Activated naive CD8-positive, alpha-beta T cell treated with anti-CD3 and anti-CD28 coated beads, Interleukin-2, amount 50 U/mL, for 24 hours (primary cell): ENCODE results near the gene OGG1.

Experiments
- ATAC-seq: fragments of 150-1000 bp; cut with Tn5 transposase; one replicate; pipeline ENCODE4 v1.10.0; 2021
- DNase-seq: peaks from one replicate; pipeline ENCODE4 v3.0.0; 2021
- H3K27ac Mint-ChIP-seq: one replicate; pipeline ENCODE4 v1.8.0; 2021; ENCODE audit warnings: mild to moderate bottlenecking, mixed read lengths
- H3K27me3 Mint-ChIP-seq: one replicate; pipeline ENCODE4 v1.8.0; 2021; ENCODE audit warnings: mixed read lengths
- H3K36me3 Mint-ChIP-seq: one replicate; pipeline ENCODE4 v1.8.0; 2021; ENCODE audit warnings: low read depth, mixed read lengths
- H3K4me1 Mint-ChIP-seq: one replicate; pipeline ENCODE4 v1.8.0; 2021; ENCODE audit warnings: mixed read lengths
- H3K4me3 Mint-ChIP-seq: one replicate; pipeline ENCODE4 v1.8.0; 2021; ENCODE audit warnings: mild to moderate bottlenecking, moderate library complexity, mixed read lengths
- H3K9me3 Mint-ChIP-seq: one replicate; pipeline ENCODE4 v1.8.0; 2021; ENCODE audit warnings: mixed read lengths

Gene OGG1

GRCh38 chr3:9717563-9717962, 32.2 kb upstream of the OGG1 start:
- H3K4me1 Mint-ChIP-seq, result no peaks in the 10 kb centered on the region
- no peak overlapping the region for H3K27ac Mint-ChIP-seq
- no peaks in the 10 kb centered on the region for H3K36me3 Mint-ChIP-seq
- no peaks in the 10 kb centered on the region for H3K9me3 Mint-ChIP-seq
- ATAC-seq (no peak), DNase-seq (no peak)
- H3K27me3 Mint-ChIP-seq, result peaks cover 2% of the 10 kb centered on the region
- H3K4me3 Mint-ChIP-seq, result no peak overlapping the region

DNA sequence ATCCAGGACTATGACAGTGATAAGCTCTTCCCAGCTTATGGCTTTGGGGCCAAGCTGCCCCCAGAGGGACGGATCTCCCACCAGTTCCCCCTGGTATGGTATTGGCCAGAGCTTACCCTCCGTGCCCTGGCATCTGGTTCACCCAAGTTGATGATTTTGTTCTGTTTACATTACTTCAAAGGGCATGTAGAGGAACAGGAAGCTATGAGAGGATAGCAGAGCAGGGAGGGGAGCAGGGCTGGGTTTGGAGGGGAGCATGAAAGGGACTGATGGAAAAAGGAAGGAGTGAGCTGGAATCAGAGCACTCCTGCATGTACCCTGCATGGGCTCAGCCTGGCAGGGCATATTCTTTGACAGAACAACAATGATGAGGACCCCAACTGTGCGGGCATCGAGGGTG, 31.6 kb upstream of the OGG1 start:
- H3K9me3 Mint-ChIP-seq, result no peaks in the 10 kb centered on the region
- H3K4me1 Mint-ChIP-seq, result no peaks in the 10 kb centered on the region
- ATAC-seq, result no peak
- H3K4me3 Mint-ChIP-seq, result no peak overlapping the region
- no peak for DNase-seq
- H3K27ac Mint-ChIP-seq, result no peak overlapping the region
- H3K27me3 Mint-ChIP-seq, result peaks cover 2% of the 10 kb centered on the region
- no peaks in the 10 kb centered on the region for H3K36me3 Mint-ChIP-seq

DNA sequence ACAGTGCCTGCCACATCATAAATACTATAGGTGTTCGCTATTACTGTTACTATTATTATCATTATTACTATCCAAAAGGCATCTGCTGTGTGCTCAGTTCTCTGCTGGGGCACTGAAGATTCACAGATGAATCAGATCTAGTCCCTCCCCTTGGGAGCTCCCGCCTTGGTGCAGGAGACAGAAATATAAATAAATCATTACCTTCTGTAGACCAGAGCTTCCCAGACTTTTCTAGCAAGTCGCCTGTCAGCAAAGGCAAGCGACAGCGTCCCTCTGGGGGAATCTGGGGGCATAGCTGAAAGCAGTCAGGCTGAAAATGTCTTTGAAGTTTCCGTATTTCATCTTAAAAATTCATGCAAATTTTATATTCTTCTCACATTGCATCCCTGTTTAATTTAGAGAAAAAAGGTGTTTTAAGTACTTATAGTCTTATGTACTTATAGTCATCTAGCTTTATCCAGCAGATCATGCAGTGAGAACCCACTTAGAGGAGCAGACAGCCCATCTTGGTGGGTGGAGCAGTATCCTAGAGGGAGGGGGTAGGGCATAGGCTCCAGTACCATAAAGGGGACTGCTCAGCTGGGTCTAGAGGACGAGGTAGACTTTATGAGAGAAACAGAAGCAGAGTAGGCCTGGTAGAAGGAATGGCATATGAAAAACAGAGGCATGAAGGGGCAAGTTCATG, 28.6 kb upstream of the OGG1 start:
- ATAC-seq (no peak), DNase-seq (no peak)
- no peak overlapping the region for H3K27ac Mint-ChIP-seq

GRCh38 chr3:9721700-9722060, 28.1 kb upstream of the OGG1 start:
- ATAC-seq (no peak), DNase-seq (no peak)
- no peak overlapping the region for H3K27ac Mint-ChIP-seq
- no peaks in the 10 kb centered on the region for H3K27me3 Mint-ChIP-seq
- no peaks in the 10 kb centered on the region for H3K36me3 Mint-ChIP-seq
- no peak overlapping the region for H3K4me3 Mint-ChIP-seq
- H3K9me3 Mint-ChIP-seq, result no peaks in the 10 kb centered on the region
- peaks cover 2% of the 10 kb centered on the region for H3K4me1 Mint-ChIP-seq

More for the DNA sequence above, 28.6 kb upstream of the OGG1 start:
- H3K4me3 Mint-ChIP-seq, result no peak overlapping the region
- no peaks in the 10 kb centered on the region for H3K36me3 Mint-ChIP-seq
- H3K4me1 Mint-ChIP-seq, result no peaks in the 10 kb centered on the region
- no peaks in the 10 kb centered on the region for H3K27me3 Mint-ChIP-seq
- no peaks in the 10 kb centered on the region for H3K9me3 Mint-ChIP-seq

GRCh38 chr3:9725775-9726515, 23.8 kb upstream of the OGG1 start:
- H3K4me1 Mint-ChIP-seq, result peaks cover 34% of the 10 kb centered on the region

DNA sequence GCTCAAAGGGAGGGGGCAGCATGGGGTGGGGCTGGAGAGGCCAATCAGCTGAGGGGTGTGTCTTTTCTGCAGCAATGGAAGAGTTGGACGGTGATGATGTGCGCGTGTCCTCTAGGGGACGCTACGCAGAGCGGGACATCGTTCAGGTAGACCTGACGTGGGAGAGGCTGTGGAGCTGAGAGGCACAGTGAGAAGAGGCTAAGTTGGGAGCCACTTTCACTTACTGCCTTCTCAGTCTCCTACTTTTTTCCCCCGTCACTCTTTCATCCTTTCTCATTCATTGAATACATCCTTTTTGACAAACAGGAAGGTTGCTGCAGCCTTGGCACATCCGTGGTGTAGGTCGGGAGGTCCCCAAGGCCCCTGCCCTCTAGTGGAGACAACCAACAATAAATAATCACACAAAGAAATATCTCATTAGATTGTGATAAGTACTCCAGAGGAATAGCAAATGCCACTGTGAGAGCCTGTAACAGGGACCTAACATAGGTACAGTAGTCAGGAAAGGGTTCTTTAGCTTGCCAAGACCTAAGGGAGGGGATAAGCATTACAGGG, 22.6 kb upstream of the OGG1 start:
- Mint-ChIP-seq H3K4me3 (peak overlapping the region; percentile 63), H3K4me1 (peaks cover 35% of the 10 kb centered on the region), H3K27me3 (no peaks in the 10 kb centered on the region), H3K9me3 (no peaks in the 10 kb centered on the region), H3K27ac (peak overlapping the region; percentile 44), H3K36me3 (no peaks in the 10 kb centered on the region)
- peak; percentile 27 for ATAC-seq
- DNase-seq, result peak; percentile 55

More at GRCh38 chr3:9725775-9726515, 23.8 kb upstream of the OGG1 start:
- no peak overlapping the region for H3K4me3 Mint-ChIP-seq
- H3K9me3 Mint-ChIP-seq, result no peaks in the 10 kb centered on the region
- ATAC-seq, result no peak
- no peaks in the 10 kb centered on the region for H3K27me3 Mint-ChIP-seq
- H3K27ac Mint-ChIP-seq, result no peak overlapping the region
- no peak for DNase-seq
- no peaks in the 10 kb centered on the region for H3K36me3 Mint-ChIP-seq

DNA sequence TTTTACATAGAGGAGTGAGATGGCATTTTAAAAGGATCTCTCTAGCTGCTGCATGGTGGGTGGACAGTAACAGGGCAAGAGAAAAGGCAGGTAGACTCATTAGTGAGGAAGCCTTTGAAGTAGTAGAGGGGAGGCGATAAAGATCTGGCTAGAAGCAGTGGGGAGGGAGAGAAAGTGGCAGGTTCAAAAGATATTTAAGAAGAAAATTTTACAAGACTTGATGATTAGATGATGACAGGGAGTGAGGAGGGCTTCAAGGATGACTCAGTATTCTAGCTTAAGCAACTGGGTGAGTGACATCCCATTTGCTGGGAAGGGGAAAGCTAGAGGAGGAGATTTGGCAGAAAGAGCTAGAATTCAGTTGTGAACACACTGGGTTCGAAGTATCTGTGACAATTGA, 22.0 kb upstream of the OGG1 start:
- Mint-ChIP-seq H3K27ac (peak overlapping the region; percentile 3), H3K9me3 (no peaks in the 10 kb centered on the region), H3K4me1 (peaks cover 40% of the 10 kb centered on the region), H3K4me3 (no peak overlapping the region), H3K27me3 (no peaks in the 10 kb centered on the region), H3K36me3 (no peaks in the 10 kb centered on the region)
- DNase-seq (no peak), ATAC-seq (no peak)

- ATAC-seq (no peak), DNase-seq (no peak)
- H3K36me3 Mint-ChIP-seq, result peaks cover 3% of the 10 kb centered on the region
- H3K4me3 Mint-ChIP-seq, result no peak overlapping the region
- H3K9me3 Mint-ChIP-seq, result no peaks in the 10 kb centered on the region
- no peaks in the 10 kb centered on the region for H3K27me3 Mint-ChIP-seq
- peaks cover 56% of the 10 kb centered on the region for H3K4me1 Mint-ChIP-seq
- H3K27ac Mint-ChIP-seq, result no peak overlapping the region
These were observed 20.3 kb upstream of the OGG1 start for GRCh38 chr3:9729419-9729818.

- Mint-ChIP-seq H3K9me3 (no peaks in the 10 kb centered on the region), H3K4me1 (peaks cover 68% of the 10 kb centered on the region), H3K27ac (peak overlapping the region; percentile 94), H3K36me3 (peaks cover 14% of the 10 kb centered on the region), H3K4me3 (peak overlapping the region; percentile 89), H3K27me3 (no peaks in the 10 kb centered on the region)
- ATAC-seq (peak; percentile 29), DNase-seq (no peak)
These were observed 19.0 kb upstream of the OGG1 start for GRCh38 chr3:9730657-9731205.

GRCh38 chr3:9731206-9732079, 18.3 kb upstream of the OGG1 start, which contains the start of gene BRPF1:
Gene BRPF1, plus strand, starts transcription at chr3:9731735. Its CDS starts 2,406 bp downstream, at chr3:9734141.
- Mint-ChIP-seq H3K4me3 (peak within 1 kb of the TSS; percentile 89), H3K9me3 (no peaks in the 10 kb centered on the region), H3K27me3 (no peaks in the 10 kb centered on the region), H3K36me3 (peaks cover 17% of the 10 kb centered on the region), H3K27ac (peak within 1 kb of the TSS; percentile 94), H3K4me1 (peaks cover 73% of the 10 kb centered on the region)
- peak; percentile 99 for DNase-seq
- peak; percentile 98 for ATAC-seq

DNA sequence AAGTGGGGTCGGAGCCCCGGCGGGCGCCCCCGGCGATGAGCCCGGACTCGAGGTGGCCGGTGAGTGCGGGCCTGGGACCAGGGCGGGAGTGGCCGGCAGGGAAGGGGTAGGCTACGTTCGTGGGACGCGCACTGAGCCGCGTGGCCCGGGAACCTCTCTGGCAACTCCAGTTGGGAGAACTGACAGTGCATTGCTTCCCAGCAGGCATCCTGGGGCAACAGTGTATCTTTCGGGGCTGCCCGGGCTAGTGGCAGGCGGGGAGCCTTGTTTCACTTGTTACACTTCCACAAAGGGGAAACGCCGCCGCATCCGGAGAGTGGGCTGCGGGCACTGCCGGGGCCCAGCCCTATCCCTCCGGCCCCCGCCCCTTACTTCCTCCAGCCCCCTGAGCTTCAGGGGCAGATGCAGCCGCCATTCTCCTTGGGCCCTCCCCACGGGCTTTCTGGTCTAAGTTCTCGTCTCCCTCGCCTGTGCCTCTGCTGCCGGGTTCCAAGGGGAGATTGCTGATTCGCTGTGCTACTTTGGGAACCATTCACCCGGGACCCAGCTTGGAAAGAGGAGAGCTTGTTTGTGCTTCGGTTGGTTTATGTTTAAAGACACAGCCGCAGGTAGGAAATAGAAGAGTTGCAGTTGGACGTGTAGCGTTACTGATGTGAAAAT, 17.5 kb upstream of the OGG1 start:
- H3K4me1 Mint-ChIP-seq, result peaks cover 72% of the 10 kb centered on the region
- peaks cover 23% of the 10 kb centered on the region for H3K36me3 Mint-ChIP-seq
- peak overlapping the region; percentile 76 for H3K27ac Mint-ChIP-seq
- H3K9me3 Mint-ChIP-seq, result no peaks in the 10 kb centered on the region
- no peak for ATAC-seq
- peak overlapping the region; percentile 89 for H3K4me3 Mint-ChIP-seq
- DNase-seq, result peak; percentile 58
- no peaks in the 10 kb centered on the region for H3K27me3 Mint-ChIP-seq

DNA sequence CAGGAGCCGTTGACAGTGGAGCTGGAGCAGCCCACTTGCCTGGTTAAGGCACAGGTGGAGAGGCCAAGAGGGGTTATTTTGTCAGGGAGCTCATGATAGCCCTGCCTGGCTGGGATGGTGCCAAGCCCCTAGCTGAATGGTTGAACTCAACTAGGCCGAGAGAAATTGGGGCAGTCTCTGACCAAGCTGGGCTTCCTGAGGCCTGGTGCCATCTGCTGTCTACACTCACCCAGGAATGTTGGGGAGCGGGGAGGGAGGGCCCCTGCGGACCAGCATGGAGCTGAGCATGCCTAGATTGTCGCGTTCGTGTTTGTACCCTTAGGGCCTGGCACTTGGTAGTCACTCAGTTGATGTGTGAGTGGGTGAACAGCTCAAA, 17.0 kb upstream of the OGG1 start:
- no peak for ATAC-seq
- Mint-ChIP-seq H3K27ac (peak overlapping the region; percentile 76), H3K4me3 (peak overlapping the region; percentile 89), H3K4me1 (peaks cover 67% of the 10 kb centered on the region), H3K9me3 (no peaks in the 10 kb centered on the region), H3K27me3 (no peaks in the 10 kb centered on the region), H3K36me3 (peaks cover 23% of the 10 kb centered on the region)
- no peak for DNase-seq

- DNase-seq, result no peak
- H3K27ac Mint-ChIP-seq, result peak overlapping the region; percentile 14
- peaks cover 46% of the 10 kb centered on the region for H3K36me3 Mint-ChIP-seq
- H3K9me3 Mint-ChIP-seq, result no peaks in the 10 kb centered on the region
- H3K4me1 Mint-ChIP-seq, result peaks cover 45% of the 10 kb centered on the region
- peak; percentile 67 for ATAC-seq
- H3K27me3 Mint-ChIP-seq, result no peaks in the 10 kb centered on the region
- no peak overlapping the region for H3K4me3 Mint-ChIP-seq
These were observed 12.9 kb upstream of the OGG1 start for GRCh38 chr3:9736831-9737230.

DNA sequence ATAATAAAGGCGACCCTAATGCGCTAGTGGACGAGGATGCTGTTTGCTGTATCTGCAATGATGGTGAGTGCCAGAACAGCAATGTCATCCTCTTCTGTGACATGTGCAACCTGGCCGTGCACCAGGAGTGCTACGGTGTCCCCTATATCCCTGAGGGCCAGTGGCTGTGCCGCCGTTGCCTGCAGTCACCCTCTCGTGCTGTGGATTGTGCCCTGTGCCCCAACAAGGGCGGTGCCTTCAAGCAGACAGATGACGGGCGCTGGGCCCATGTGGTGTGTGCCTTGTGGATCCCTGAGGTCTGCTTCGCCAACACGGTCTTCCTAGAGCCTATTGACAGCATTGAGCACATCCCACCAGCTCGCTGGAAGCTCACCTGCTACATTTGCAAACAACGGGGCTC, 10.6 kb upstream of the OGG1 start:
- Mint-ChIP-seq H3K27ac (no peak overlapping the region), H3K4me3 (no peak overlapping the region), H3K36me3 (peaks cover 47% of the 10 kb centered on the region), H3K27me3 (no peaks in the 10 kb centered on the region), H3K4me1 (peaks cover 26% of the 10 kb centered on the region), H3K9me3 (no peaks in the 10 kb centered on the region)
- no peak for ATAC-seq
- no peak for DNase-seq
